GM19324 (cell line): Measurements from ENCODE around the gene ZNF423.

Experiments used
- ATAC-seq: cut with Tn5 transposase; IDR thresholded peaks from one replicate; pipeline ENCODE4 v1.9.1; 2021; ENCODE audit warnings: mild to moderate bottlenecking, moderate library complexity; ENCODE audit not compliant: unreplicated experiment, low FRiP score

The ZNF423 gene

DNA sequence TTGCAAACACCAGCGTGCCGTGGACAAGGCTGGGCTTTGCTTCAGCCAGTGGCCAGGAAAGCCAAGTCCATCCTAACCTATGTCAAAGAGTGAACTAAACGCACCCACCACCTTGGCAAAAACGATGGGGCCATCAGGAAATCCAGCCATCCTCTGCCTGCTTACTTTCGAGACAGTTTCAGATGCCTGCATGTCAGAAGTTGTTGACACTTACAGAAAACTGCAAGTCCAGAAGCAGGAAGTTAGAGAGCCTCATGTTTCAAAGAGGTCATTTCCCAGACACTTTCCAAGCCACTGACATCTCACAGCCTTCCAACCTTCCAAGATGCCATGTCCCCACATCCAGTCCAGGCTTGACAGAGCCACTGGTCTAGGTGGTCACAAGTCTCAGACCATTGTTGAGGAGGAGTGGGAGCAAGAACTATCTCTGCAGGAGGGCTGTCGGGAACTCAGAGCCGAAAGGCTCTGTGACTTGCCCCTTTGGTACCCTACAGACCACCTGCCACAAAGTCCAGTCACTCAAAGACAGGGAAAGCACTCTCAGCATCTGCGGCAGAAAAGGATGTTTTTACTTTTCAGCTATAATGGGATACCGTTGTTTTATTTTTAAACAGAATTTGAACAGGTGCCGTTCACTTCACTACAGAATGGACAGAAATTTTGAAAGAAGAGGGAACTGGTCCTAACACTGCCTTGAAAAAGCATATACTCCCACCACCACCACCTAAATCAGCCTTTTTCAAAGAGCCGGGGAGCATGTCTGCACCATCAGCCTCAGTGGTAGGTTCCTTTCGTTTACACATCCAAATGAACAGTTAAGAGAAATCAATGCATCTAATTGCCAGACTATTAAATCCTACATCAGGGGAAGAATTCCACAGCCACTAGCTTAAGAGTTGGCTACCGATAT lies 5.1 kb downstream of the ZNF423 start:
- no peak for ATAC-seq

DNA sequence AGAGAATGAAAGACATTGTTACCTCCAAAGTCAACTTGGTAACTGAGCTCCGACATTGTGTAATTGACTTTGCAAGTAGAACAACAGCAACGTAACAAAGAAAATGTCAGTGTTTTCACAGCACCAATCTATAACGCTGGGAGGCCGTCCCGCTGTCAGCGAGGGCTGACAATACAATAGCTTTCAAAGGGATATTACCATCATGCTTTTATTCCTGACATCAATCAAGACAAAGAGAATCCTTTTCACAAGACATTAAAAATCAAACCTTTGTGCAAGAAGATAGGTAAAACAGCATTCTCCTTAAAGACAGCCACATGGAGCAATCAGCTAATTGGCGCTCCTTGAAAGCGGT lies 6.2 kb downstream of the ZNF423 start:
- no peak for ATAC-seq

DNA sequence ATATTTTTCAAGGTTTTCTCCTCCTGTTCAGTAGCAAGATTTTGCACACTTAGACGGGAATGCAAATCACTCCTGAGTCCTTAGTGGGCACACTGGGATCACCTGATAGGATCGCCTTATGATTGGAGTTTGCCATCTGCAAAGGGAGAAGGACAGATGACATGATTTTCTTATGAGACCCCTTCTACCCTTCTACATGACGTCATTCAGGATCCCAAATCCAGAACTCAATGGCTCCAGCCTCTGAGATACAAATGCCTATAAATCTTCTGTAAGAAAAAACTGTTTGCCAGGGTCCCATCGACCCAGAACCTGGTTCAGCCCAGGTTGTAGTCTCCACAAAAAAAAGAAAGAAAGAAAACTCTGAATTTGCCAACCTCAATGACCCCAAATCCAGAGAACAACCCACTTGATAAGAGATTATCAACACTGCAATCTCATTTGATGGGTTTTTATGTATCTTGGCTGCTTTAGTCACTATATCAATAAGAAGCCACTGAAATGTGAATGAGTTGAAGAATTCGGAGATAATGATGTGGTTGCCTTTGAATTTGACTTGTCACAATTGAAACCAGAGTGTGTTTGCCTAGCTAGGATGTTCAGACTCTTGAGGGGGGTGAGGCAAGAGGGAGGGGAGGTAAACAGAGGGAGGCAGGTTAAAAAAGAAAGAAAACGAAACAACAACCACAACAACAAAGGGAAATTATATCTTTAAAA lies 6.7 kb downstream of the ZNF423 start:
- no peak for ATAC-seq

DNA sequence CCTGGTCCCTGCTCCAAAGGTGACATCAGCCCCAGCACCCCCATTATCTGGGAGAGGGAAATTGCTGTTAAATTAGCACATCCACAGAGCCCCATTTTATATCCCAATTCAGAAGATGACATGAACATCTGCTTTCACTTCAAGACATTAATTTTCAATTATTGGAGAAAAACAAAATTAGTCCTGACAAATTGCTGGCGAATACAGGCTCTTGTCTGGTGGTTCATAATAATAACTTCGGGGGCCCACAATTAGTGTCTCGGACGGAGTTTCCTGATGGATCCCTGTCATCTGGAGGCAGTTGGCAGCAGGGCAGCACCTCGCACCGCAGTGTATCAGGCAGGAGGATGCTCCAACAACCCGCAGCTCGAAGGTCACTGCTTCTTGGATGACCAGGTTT lies 7.4 kb downstream of the ZNF423 start:
- ATAC-seq: no peak

DNA sequence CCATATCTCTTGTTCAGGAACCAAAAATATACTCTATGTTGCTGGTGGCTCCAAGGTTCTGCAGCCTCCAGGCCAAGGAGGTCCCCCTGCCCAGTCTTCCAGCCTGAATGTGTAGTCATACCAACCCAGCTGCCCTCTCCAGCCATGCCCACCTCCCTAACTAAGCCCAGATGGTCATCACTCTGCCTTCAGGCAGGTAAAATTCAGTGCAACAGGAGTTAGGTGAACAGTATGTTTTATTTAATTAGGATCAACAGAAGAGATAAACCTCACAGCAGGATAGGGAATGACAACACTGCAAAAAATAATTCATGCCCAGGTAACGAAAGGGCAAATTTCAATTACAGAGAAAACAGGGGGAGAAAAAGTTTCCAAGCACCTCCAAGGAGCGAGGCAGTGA lies 9.1 kb downstream of the ZNF423 start:
- ATAC-seq: no peak

DNA sequence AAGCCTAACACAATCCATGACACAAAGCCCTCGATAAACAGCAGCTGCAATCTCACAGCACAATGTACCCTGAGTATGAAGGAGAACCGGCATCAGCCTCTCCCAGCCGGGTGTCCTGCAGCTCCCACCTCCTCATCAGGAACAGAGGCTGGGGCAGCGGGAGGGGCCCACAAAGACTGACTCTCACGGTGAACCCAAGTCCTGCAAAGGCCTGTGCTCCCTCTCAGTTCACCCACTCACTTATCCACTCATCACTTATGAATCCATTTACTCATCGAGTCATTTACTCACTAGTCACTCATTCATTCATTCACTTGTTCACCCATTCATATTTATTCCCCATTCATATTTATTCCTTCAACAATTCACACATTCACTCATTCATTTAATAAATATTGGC lies 11.6 kb downstream of the ZNF423 start:
- no peak for ATAC-seq

DNA sequence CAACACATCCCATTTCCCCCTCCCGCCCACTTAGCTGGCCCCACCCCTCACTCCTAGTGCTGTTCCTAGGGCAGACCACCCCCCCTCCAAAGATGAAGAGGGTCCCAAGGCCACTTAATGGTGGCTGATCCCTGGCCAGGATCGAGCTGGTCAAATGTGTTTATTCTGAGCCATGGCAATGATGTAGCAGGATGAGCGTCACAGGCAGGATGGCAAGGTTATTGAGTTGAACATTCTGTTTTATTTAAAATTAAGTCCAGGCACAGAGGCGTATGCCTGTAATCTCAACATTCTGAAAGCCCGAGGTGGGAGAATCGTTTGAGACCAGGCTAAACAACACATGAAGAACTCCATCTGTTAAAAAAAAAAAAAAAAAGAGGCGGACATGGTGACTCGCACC lies 12.2 kb downstream of the ZNF423 start:
- ATAC-seq: no peak

DNA sequence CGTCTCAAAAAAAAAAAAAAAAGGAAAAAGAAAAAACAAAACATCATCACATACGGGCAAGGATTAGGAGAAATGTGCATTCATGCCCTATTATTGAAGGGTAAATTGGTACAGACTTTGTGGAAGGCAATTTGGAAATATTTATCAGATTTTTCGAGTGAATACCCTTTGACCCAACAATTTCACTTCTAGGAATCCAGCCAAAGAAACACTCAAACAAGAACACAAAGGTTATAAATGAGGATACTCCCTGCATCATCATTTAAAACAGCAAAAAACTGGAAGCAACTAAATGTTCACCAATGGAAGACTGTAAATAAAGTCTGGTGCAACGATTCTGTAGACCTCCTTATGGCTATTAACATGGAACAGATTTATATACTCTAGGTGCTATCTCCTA lies 12.9 kb downstream of the ZNF423 start:
- ATAC-seq: no peak

DNA sequence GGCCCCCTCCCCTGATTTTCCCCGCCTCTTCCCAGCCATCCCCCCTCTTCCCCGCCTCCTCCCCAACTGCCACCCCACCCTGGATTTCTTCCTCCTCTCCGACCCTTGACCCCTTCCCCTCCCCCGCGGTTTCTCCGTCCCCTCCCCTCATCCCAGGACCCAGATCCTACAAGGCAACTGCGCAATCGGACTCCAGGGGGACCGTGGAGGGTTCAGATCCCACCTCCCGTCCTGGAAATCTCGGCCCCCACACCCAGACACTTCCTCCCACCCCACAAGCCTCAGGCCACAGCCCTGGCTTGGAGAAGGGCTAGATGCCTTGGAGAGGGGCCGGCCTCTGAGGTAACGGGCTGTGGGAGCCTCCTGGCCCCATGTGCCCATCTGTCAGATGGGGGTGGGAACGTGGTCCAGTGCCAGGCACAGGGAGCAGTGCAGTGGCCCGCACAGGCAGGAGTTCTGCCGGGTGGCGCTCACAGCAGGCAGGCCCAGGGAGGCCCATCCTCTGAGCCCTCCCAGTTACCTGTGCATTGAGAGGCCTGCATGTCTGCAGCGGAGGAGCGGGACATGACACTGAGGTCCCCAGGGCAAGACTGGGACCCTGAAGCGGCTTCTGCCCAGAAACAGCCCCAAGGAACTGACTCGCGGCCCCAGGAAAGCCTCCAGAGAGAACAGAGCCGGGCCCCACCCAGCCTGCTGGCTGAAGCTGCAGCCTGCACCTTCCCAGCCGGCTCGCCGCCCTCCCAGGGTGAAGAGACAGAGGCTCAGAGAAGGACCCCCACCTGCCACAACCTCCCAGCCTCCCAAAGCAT lies 16.7 kb downstream of the ZNF423 start:
- no peak for ATAC-seq

DNA sequence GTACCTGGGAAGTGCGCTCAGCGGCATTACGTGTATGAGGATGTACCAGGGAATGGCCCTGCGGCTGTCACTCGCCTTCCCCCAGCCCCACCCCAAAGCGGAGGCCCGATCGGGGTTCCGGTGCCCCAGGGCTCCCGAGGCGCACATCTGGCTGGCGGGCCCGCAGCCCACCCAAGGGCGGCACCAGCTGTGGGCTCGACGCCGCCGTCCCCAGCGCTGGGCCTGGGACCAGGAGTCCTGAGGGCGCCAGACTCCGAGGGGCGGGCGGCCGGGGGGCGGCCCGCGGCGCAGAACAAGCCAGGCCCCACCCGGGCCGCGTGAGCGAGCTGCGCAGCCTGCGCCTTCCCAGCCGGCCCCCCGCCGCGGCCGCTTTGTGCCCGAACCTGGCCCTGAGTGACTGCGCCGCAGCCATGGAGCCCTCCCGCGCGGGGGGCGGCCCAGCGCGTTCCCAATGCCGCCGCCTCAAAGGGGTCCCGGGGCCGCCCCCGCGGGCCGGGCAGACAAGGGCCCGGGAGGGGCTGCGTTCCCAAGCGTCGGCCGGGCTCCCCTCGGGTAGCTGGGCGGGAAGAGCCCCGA lies 17.4 kb downstream of the ZNF423 start:
- ATAC-seq: no peak

DNA sequence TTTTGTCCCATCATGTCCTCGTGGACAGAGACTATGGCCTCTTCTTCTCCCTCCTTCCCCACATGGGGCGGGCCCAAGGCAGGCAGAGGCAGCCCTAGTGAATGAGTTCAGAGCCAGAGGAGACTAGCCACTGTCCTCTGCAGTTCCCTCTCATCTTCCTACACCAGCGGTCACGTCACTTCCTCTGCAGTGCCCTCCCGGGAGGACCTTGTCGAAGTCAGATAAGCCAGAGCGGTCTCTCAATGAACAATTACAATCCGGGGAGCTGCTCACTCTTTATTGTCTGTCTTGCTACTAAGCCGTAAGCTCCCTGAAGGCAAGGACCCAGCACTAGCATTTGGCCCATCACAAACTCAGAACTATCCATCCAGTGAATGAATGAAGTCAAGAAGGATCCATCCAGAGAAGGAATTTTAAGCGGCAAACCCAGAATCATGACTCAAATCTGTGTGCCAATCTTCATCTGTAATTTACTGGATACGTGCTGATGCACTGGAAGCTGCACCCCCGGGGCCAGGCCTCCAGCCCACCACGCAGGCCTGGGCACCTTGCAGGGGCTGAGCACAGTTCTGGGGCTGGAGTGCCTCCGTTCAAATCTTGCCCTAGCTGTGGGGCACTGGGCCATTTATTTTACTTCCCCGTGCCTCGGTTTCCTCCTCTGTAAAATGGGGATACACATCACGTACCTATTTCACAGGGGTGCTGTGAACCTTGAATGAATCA lies 18.1 kb downstream of the ZNF423 start:
- ATAC-seq: no peak

DNA sequence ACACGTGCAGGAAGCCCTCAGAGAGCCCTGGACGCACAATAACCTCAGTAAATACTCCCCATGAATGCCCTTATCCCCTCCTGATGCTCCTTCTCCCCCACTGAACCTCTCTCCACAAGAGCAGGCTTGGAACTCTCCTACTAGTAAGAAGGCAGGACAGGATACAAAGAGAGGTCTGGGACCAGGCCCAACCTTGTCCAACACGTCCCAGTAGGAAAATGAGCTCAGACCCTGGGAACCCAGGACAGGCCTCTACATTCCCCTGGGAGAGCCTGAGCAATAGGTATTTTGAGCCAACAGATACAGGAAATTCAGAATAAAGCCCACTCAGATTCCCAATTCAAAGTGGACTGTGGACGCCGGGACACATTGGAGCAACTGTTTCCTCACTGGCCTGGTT lies 19.2 kb downstream of the ZNF423 start:
- no peak for ATAC-seq

DNA sequence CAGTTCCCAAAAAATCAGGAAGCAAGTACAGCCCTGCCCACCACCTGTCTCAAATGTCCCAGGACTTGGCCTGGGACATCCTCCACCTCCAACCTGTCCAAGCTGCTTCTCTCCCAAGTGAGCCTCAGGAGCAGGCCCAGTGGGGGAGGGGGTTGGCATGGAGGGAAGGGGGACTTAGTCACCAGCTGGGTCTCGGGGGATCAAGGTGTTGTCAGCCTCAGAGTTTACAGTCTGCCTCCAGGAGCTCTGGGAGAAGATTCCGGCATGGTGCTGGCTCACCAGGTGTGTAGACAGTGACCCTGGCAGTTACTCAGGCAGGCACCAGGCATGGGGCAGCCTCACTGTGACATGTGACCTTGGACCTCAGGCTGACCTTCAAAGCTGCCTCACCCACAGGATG lies 19.7 kb downstream of the ZNF423 start:
- no peak for ATAC-seq

DNA sequence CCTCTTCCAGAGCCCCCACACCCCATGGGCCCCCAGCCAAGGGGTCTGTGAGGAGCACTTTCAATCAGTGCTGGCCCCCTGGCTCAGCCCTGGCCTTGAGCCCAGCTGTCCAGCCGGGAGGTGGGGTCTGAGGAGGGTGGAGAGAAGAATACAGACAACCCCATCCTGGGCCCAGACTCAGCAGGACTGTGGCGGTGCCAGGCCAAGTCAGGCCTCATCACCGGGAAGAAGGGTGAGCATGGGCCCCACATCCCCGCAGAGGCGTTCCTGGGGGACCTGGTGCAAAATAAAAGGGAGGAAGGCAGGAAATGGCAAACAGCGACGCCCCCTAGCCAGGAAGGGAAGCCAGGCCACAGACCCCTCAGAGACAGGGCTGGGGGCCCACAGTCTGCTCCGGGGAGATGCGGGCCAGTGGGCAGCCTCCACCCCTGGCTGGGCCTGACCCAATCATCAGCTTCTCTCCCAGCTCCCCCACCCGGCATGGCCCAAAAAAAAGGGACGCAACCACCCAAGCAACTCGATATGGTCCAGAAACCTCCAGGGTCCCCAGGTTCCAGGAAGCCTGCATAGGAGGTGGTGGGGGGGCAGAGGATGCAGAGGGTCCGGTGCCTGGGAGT lies 20.6 kb downstream of the ZNF423 start:
- ATAC-seq: no peak

DNA sequence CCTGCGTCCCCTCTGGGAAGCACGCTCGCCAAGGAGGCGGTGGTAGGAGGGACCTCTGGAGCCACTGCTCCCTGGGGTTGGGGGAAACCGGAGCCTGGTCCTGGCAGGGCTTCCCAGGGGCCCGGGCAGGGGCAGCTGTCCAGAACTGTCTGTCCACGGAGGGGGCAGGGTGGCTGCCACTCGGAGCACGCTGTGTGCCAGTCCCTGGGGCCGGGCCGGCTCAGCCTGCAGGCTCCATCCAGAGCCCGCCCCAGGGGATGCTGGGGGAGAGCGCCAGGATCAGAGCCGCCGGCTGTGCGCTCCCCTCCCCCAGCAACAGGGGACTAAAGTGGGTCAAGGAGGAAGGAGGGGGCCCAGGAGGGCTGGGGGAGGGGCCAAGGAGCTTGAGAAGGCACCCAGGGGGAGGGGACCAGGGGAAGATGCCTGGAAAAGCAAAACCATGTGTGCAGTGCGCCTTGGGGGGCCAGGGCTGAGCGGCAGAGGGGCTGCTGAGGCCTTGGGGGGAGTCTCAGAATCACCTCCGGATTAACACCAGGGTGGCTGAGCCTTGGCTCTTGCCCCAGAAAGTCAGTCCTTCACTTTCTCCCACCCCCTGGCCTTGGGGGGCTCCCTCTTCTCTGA lies 21.3 kb downstream of the ZNF423 start:
- no peak for ATAC-seq

DNA sequence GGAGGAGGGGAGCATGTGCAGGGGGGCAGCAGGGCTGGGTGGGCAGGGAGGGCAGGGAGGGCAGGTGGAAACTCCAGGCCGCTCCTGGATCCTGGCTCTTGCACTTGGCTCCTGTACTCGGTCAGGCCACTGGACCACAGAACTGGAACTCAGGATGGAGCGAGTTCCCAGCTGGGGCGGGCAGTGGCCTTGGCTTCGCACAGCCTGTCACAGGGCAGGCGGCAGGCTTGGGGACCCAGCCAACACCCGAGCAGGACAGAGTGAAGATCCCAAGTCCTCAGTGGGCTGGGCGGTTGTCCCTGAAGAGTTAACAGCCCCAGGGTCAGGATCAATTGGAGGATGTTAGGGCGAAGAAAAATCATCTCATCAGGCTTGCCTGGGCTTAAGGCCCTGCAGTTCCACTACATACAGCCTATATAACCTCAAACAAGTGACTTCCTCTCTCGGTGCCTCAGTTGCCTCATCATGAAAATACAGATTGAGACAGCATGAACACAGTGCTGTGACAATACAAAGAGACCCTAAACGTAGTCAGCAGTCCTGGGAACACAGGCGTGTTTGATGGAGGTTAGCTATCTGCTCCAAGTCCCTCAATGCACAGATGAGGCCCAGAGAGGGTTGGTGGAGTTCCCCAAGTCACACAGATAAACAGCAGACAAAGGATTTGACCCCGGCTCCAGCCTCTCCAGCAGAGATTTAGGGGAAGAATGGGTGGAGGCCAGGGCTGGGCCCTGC lies 21.9 kb downstream of the ZNF423 start:
- no peak for ATAC-seq

DNA sequence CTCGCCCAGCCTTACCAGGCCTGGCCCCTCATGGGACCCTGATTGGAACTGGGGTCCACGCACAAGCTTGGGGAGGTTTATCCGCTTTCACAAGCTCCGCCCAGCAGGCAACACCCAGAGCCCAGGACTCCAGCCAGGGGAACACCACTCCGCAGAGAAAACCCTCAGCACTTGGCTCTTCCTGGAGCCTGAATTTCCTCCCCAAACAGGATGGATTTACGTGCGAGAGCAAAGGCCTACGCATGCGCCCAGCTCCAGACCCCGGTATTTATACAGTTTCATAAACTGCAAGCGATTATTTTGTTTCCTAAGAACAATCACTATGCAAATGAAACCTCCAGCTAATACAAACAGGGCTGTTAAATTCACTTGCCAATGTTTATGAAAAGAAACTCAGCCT lies 22.8 kb downstream of the ZNF423 start:
- ATAC-seq: no peak

DNA sequence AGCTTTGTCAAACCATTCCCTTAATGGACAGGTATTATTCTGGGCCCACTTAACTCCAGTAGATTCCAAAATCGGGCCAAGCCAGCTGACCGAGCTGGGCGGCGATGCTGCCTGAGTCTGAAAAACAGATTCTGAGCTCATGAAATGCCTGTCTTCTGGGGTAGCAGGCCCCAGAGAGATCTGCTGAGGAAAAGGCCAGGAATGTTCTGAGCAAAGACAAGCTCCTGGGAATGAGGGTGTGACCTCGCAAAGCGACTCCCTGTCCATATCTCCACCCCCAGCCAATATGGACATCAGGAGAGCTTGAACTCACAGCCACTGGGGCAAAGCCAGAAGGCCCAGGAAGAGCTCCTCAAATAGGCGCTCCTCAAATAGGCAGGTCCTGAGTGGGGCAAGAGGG lies 23.7 kb downstream of the ZNF423 start:
- no peak for ATAC-seq

DNA sequence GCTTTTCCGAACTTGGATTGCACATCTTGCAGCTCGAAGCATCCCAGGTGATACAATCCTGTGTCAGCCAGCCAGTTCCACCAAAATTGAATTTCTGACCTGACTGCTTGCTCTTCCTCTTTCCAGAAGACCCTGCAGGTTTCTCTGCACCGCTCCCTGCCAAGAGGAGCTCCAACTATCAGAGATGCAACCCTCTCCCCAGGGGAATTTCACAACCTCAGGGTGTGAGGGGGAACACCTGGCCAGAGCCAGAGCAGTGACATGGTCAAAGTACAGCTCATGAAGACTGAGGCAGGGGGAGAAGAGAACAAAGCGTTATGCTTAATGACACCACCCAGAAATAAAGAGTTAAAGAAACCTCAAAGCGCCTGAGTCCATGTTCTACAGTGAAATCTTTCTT lies 25.0 kb downstream of the ZNF423 start:
- ATAC-seq: no peak
